Astrocyte (in vitro differentiated cells and primary cell): ENCODE results near the gene SCYL3. TPM values are rescaled to one million over a fixed set of nuclear protein-coding genes. Genes with fewer than 3 reads are reported as not detected.

Experiments used
- DNase-seq: peaks from one replicate; pipeline ENCODE4 v3.0.0-alpha.2; 2010; ENCODE audit warnings: low read depth
- FAIRE-seq: peaks from 2 replicates; lab custom pipeline; 2011; peaks lifted over from hg19 to GRCh38; lab: Jason Lieb, UNC
- H2AFZ ChIP-seq: 2 replicates; pipeline ENCODE4 v1.6.0; 2012; ENCODE audit warnings: low read depth, low read length, inconsistent platforms
- H3K27ac ChIP-seq: 2 replicates; pipeline ENCODE4 v1.5.1; 2011; ENCODE audit warnings: low read depth, low read length, inconsistent platforms
- H3K27me3 ChIP-seq: 2 replicates; pipeline ENCODE4 v1.6.0; 2011; ENCODE audit warnings: low read length, inconsistent platforms; ENCODE audit not compliant: insufficient read depth
- H3K36me3 ChIP-seq: 2 replicates; pipeline ENCODE4 v1.5.1; 2011; ENCODE audit warnings: low read length, inconsistent platforms; ENCODE audit not compliant: insufficient read depth
- H3K4me1 ChIP-seq: 2 replicates; pipeline ENCODE4 v1.5.1; 2011; ENCODE audit warnings: low read length, inconsistent platforms; ENCODE audit not compliant: insufficient read depth
- H3K4me2 ChIP-seq: 2 replicates; pipeline ENCODE4 v1.6.0; 2012; ENCODE audit warnings: low read length, inconsistent platforms
- H3K4me3 ChIP-seq: 2 replicates; pipeline ENCODE4 v1.5.1; 2011; ENCODE audit warnings: low read depth, mild to moderate bottlenecking, low read length, inconsistent platforms; ENCODE audit not compliant: insufficient read depth
- H3K79me2 ChIP-seq: 2 replicates; pipeline ENCODE4 v1.6.0; 2012; ENCODE audit warnings: mild to moderate bottlenecking, low read length, inconsistent platforms; ENCODE audit not compliant: insufficient read depth
- H3K9ac ChIP-seq: 2 replicates; pipeline ENCODE4 v1.6.0; 2012; ENCODE audit warnings: mild to moderate bottlenecking, low read length, inconsistent platforms
- H3K9me3 ChIP-seq: 2 replicates; pipeline ENCODE4 v1.5.1; 2012; ENCODE audit warnings: low read depth, mild to moderate bottlenecking, low read length, inconsistent platforms; ENCODE audit not compliant: insufficient read depth
- H4K20me1 ChIP-seq: 2 replicates; pipeline ENCODE4 v1.6.0; 2012; ENCODE audit warnings: low read length, inconsistent platforms; ENCODE audit not compliant: insufficient read depth
- H3K27ac Mint-ChIP-seq: one replicate; pipeline ENCODE4 v1.8.0; 2021; ENCODE audit warnings: mild to moderate bottlenecking, mixed read lengths; ENCODE audit not compliant: unreplicated experiment
- H3K27me3 Mint-ChIP-seq: one replicate; pipeline ENCODE4 v1.8.0; 2021; ENCODE audit warnings: low read depth, mixed read lengths; ENCODE audit not compliant: unreplicated experiment
- H3K36me3 Mint-ChIP-seq: one replicate; pipeline ENCODE4 v1.8.0; 2021; ENCODE audit warnings: low read depth, mixed read lengths; ENCODE audit not compliant: unreplicated experiment
- H3K4me1 Mint-ChIP-seq: one replicate; pipeline ENCODE4 v1.8.0; 2021; ENCODE audit warnings: low read depth, mixed read lengths; ENCODE audit not compliant: unreplicated experiment
- H3K4me3 Mint-ChIP-seq: one replicate; pipeline ENCODE4 v1.8.0; 2021; ENCODE audit warnings: mild to moderate bottlenecking, moderate library complexity, mixed read lengths; ENCODE audit not compliant: unreplicated experiment
- H3K9me3 Mint-ChIP-seq: one replicate; pipeline ENCODE4 v1.8.0; 2021; ENCODE audit warnings: mild to moderate bottlenecking, mixed read lengths; ENCODE audit not compliant: unreplicated experiment
- CTCF ChIP-seq: IDR thresholded peaks from 2 replicates; pipeline ENCODE4 v1.5.1; 2011; ENCODE audit warnings: low read depth, mild to moderate bottlenecking, inconsistent platforms, low read length, moderate library complexity; ENCODE audit not compliant: insufficient read depth
- EZH2 ChIP-seq: IDR thresholded peaks from 2 replicates; pipeline ENCODE4 v1.6.1; 2012; ENCODE audit warnings: mild to moderate bottlenecking, low read length, inconsistent platforms; ENCODE audit not compliant: insufficient read depth
- total RNA-seq: library from RNA; stranded (reverse); gene quantifications from 2 replicates; pipeline ENCODE4 v1.2.1, GENCODE V29; 2021

SCYL3 gene
- total RNA-seq, 1 donor from 2014 or later, result 6.2 TPM

GRCh38 chr1:169914531-169914930 is 20.8 kb upstream of the SCYL3 start:
- H3K4me2 ChIP-seq, result peak overlapping the region; percentile 70
- no peaks in the 10 kb centered on the region for H3K9me3 ChIP-seq
- H3K27me3 ChIP-seq, result no peaks in the 10 kb centered on the region
- FAIRE-seq (no peak), DNase-seq (peak; percentile 59)
- Mint-ChIP-seq H3K27me3 (no peaks in the 10 kb centered on the region), H3K9me3 (peaks cover 2% of the 10 kb centered on the region), H3K4me1 (no peaks in the 10 kb centered on the region), H3K4me3 (no peak overlapping the region), H3K27ac (no peak overlapping the region), H3K36me3 (peaks cover 2% of the 10 kb centered on the region)
- TF ChIP-seq EZH2, result no peak
- no peak for TF ChIP-seq CTCF
- no peak overlapping the region for H3K9ac ChIP-seq
- peak overlapping the region; percentile 39 for H3K4me3 ChIP-seq
- H3K79me2 ChIP-seq, result no peaks in the 10 kb centered on the region
- no peaks in the 10 kb centered on the region for H4K20me1 ChIP-seq
- H3K36me3 ChIP-seq, result no peaks in the 10 kb centered on the region
- peaks cover 7% of the 10 kb centered on the region for H3K4me1 ChIP-seq
- H2AFZ ChIP-seq, result no peak overlapping the region
- no peak overlapping the region for H3K27ac ChIP-seq

GRCh38 chr1:169909499-169909898 is 15.8 kb upstream of the SCYL3 start:
- FAIRE-seq (no peak), DNase-seq (no peak)
- Histone ChIP-seq H2AFZ (no peak overlapping the region), H3K4me1 (no peaks in the 10 kb centered on the region), H3K9ac (no peak overlapping the region), H3K27ac (no peak overlapping the region), H3K4me2 (no peak overlapping the region), H3K9me3 (no peaks in the 10 kb centered on the region), H3K79me2 (no peaks in the 10 kb centered on the region), H3K4me3 (no peak overlapping the region), H3K27me3 (no peaks in the 10 kb centered on the region), H3K36me3 (no peaks in the 10 kb centered on the region), H4K20me1 (no peaks in the 10 kb centered on the region)
- no peaks in the 10 kb centered on the region for H3K4me1 Mint-ChIP-seq
- no peak for TF ChIP-seq EZH2
- TF ChIP-seq CTCF, result no peak
- H3K27ac Mint-ChIP-seq, result no peak overlapping the region
- H3K36me3 Mint-ChIP-seq, result no peaks in the 10 kb centered on the region
- H3K9me3 Mint-ChIP-seq, result peaks cover 2% of the 10 kb centered on the region
- H3K27me3 Mint-ChIP-seq, result no peaks in the 10 kb centered on the region
- no peak overlapping the region for H3K4me3 Mint-ChIP-seq

- H3K9me3 ChIP-seq, result no peaks in the 10 kb centered on the region
- TF ChIP-seq EZH2 (no peak), CTCF (no peak)
- peaks cover 2% of the 10 kb centered on the region for H3K9me3 Mint-ChIP-seq
- H3K4me3 ChIP-seq, result no peak overlapping the region
- no peaks in the 10 kb centered on the region for H3K36me3 ChIP-seq
- no peak overlapping the region for H3K27ac Mint-ChIP-seq
- no peaks in the 10 kb centered on the region for H3K27me3 Mint-ChIP-seq
- no peak overlapping the region for H3K4me2 ChIP-seq
- no peaks in the 10 kb centered on the region for H4K20me1 ChIP-seq
- H3K4me1 Mint-ChIP-seq, result no peaks in the 10 kb centered on the region
- H3K9ac ChIP-seq, result no peak overlapping the region
- H3K36me3 Mint-ChIP-seq, result no peaks in the 10 kb centered on the region
- no peak overlapping the region for H3K27ac ChIP-seq
- DNase-seq (no peak), FAIRE-seq (no peak)
- no peaks in the 10 kb centered on the region for H3K79me2 ChIP-seq
- H3K27me3 ChIP-seq, result no peaks in the 10 kb centered on the region
- H3K4me1 ChIP-seq, result no peaks in the 10 kb centered on the region
- H2AFZ ChIP-seq, result no peak overlapping the region
- H3K4me3 Mint-ChIP-seq, result no peak overlapping the region
Observed at GRCh38 chr1:169906938-169907337, 13.2 kb upstream of the SCYL3 start.
